Endothelial cell of umbilical vein (primary cell): ENCODE data around the gene OGG1. TPM values are rescaled to one million over a fixed set of nuclear protein-coding genes. Genes with fewer than 3 reads are reported as not detected.

Experiments
- BruUV-seq: library from RNA; stranded (reverse); fragments of 400-500 nt; replicated peaks from 2 replicates; lab custom pipeline; 2021; lab: Mats Ljungman, UMichigan
- CTCF ChIA-PET: fragments of 300-600, 350-600 bp; sonication (Branson Sonifier 250); formaldehyde crosslinking; loops from one replicate; lab custom pipeline; 2021; ENCODE audit warnings: antibody characterized with exemption, inconsistent platforms; lab: Charles Lee
- POLR2A ChIA-PET: fragments of 300-600, 350-600 bp; sonication (Branson Sonifier 250); formaldehyde crosslinking; loops from one replicate; lab custom pipeline; 2021; ENCODE audit warnings: antibody characterized with exemption, inconsistent platforms; lab: Charles Lee
- DNase-seq: peaks from one replicate; pipeline ENCODE4 v3.0.0-alpha.2; 2011; ENCODE audit warnings: low read depth, low spot score
- FAIRE-seq: peaks from 2 replicates; lab custom pipeline; 2011; peaks lifted over from hg19 to GRCh38; lab: Jason Lieb, UNC
- H2AFZ ChIP-seq: 2 replicates; pipeline ENCODE4 v1.6.0; 2012; ENCODE audit warnings: low read depth, low read length, control low read depth, inconsistent platforms
- H3K27ac ChIP-seq: 2 replicates; pipeline ENCODE4 v1.5.1; 2011; ENCODE audit warnings: low read depth, mild to moderate bottlenecking, control low read depth, low read length, moderate library complexity; ENCODE audit not compliant: insufficient read depth
- H3K27me3 ChIP-seq, 2 experiments: 2 replicates each; pipeline versions ENCODE4 v1.6.0 to v1.6.1; 2011; ENCODE audit warnings: low read length in 2 of 2, mixed read lengths in 1 of 2; ENCODE audit not compliant: control insufficient read depth in 2 of 2, insufficient read depth in 2 of 2
- H3K36me3 ChIP-seq, 2 experiments: 2 replicates in 1 of 2; 3 replicates in 1 of 2; pipeline ENCODE4 v1.5.1; 2011; ENCODE audit warnings: low read length in 2 of 2, mild to moderate bottlenecking in 1 of 2, moderate library complexity in 1 of 2; ENCODE audit not compliant: control insufficient read depth in 2 of 2, insufficient read depth in 2 of 2; ENCODE audit errors: extremely low read depth in 1 of 2
- H3K4me1 ChIP-seq: 3 replicates; pipeline ENCODE4 v1.5.1; 2011; ENCODE audit warnings: mild to moderate bottlenecking, low read length; ENCODE audit not compliant: control insufficient read depth, insufficient read depth; ENCODE audit errors: extremely low read depth
- H3K4me2 ChIP-seq: 2 replicates; pipeline ENCODE4 v1.6.1; 2011; ENCODE audit warnings: low read length, control low read depth, mixed read lengths; ENCODE audit not compliant: insufficient read depth
- H3K4me3 ChIP-seq, 3 experiments: fragments of 200-600 bp in 1 of 3; sonication (generic), shearing (Covaris generic) in 1 of 3; replicated peaks in 1 of 3; 2 replicates each; pipeline ENCODE4 v1.5.1; 2011 to 2016; ENCODE audit warnings: control low read depth in 3 of 3, low read length in 3 of 3, mild to moderate bottlenecking in 2 of 3, inconsistent platforms in 1 of 3, low read depth in 1 of 3, moderate library complexity in 1 of 3; ENCODE audit not compliant: insufficient read depth in 1 of 3
- H3K79me2 ChIP-seq: 2 replicates; pipeline ENCODE4 v1.6.0; 2012; ENCODE audit warnings: low read length, inconsistent platforms; ENCODE audit not compliant: control insufficient read depth, insufficient read depth
- H3K9ac ChIP-seq: replicated peaks from 2 replicates; pipeline ENCODE3; 2011; ENCODE audit warnings: low read length, control low read depth; ENCODE audit not compliant: insufficient read depth; ENCODE audit errors: extremely low read depth
- H3K9me1 ChIP-seq: replicated peaks from 3 replicates; pipeline ENCODE4 v1.6.0; 2011; ENCODE audit warnings: mild to moderate bottlenecking, low read length; ENCODE audit not compliant: control insufficient read depth, insufficient read depth; ENCODE audit errors: extremely low read depth
- H3K9me3 ChIP-seq: replicated peaks from 2 replicates; pipeline ENCODE4 v1.5.1; 2012; ENCODE audit warnings: low read length, inconsistent platforms; ENCODE audit not compliant: control insufficient read depth, insufficient read depth
- H4K20me1 ChIP-seq: replicated peaks from 2 replicates; pipeline ENCODE3; 2011; ENCODE audit warnings: mild to moderate bottlenecking, low read length; ENCODE audit not compliant: control insufficient read depth, insufficient read depth; ENCODE audit errors: extremely low read depth
- CTCF ChIP-seq, 2 donors: IDR thresholded peaks; 1 replicate in 1 of 2; 2 replicates in 1 of 2; pipeline ENCODE4 v1.5.1; 2011; ENCODE audit warnings: low read length in 2 of 2, mild to moderate bottlenecking in 2 of 2, moderate library complexity in 2 of 2, control low read depth in 1 of 2, inconsistent platforms in 1 of 2, low read depth in 1 of 2; ENCODE audit not compliant: insufficient read depth in 1 of 2; ENCODE audit errors: extremely low read depth in 1 of 2
- EZH2 ChIP-seq: IDR thresholded peaks from 2 replicates; pipeline ENCODE4 v1.6.1; 2012; ENCODE audit warnings: borderline replicate concordance, low read depth, mild to moderate bottlenecking, moderate library complexity, low read length, inconsistent platforms; ENCODE audit not compliant: severe bottlenecking
- FOS ChIP-seq: IDR thresholded peaks from 2 replicates; pipeline ENCODE4 v1.6.1; 2011; ENCODE audit warnings: mild to moderate bottlenecking, low read length, moderate library complexity, borderline replicate concordance; ENCODE audit not compliant: insufficient read depth
- GATA2 ChIP-seq: IDR thresholded peaks from 2 replicates; pipeline ENCODE4 v1.7.0; 2011; ENCODE audit warnings: low read depth, mild to moderate bottlenecking, moderate library complexity, mixed read lengths, low read length; ENCODE audit not compliant: insufficient read length, insufficient read depth
- JUN ChIP-seq: IDR thresholded peaks from 2 replicates; pipeline ENCODE4 v1.6.1; 2011; ENCODE audit warnings: borderline replicate concordance, low read depth; ENCODE audit not compliant: insufficient read length, insufficient read depth
- MAX ChIP-seq: IDR thresholded peaks from 2 replicates; pipeline ENCODE4 v1.6.1; 2011; ENCODE audit not compliant: insufficient read depth, insufficient read length
- MYC ChIP-seq: IDR thresholded peaks from one replicate; pipeline ENCODE4 v1.6.1; 2011; ENCODE audit warnings: mild to moderate bottlenecking, low read depth, low read length
- POLR2A ChIP-seq: IDR thresholded peaks from 2 replicates; pipeline ENCODE4 v1.6.1; 2012; ENCODE audit warnings: low read depth, mild to moderate bottlenecking, control low read depth, low read length
- POLR2AphosphoS5 ChIP-seq: IDR thresholded peaks from 2 replicates; pipeline ENCODE4 v1.6.1; 2012; ENCODE audit warnings: low read depth, mild to moderate bottlenecking, control low read depth, low read length, moderate library complexity; ENCODE audit not compliant: insufficient read depth
- dilution Hi-C: fragments of 300-500 bp; cut with MboI; formaldehyde crosslinking; loops from one replicate; pipeline ENCODE4 v1.15.0; 2019; ENCODE audit warnings: low sequenced_read_pairs; ENCODE audit not compliant: extremely low pct_ligation_motif_present
- intact Hi-C: fragments of 100-400 bp; cut with micrococcal nuclease; formaldehyde crosslinking; loops from one replicate; pipeline ENCODE4 v1.10.0; 2022
- polyA plus RNA-seq, 4 experiments: library from polyadenylated mRNA; depleted of rRNA in 3 of 4; stranded (reverse) in 3 of 4; unstranded in 1 of 4; fragments of >200 nt; gene quantifications; 2 replicates each; pipeline versions ENCODE4 v1.2.1 to v1.2.3, GENCODE V29; 2011 to 2012; ENCODE audit warnings: missing spikeins in 1 of 4
- total RNA-seq: library from RNA; stranded (reverse); gene quantifications from 2 replicates; pipeline ENCODE4 v1.2.3, GENCODE V29; 2021

The OGG1 gene
- total and polyA plus RNA-seq, 2 donors (not counting 3 experiments of a cell fraction or from before 2014, with no cell fraction given): 24.1 to 32.1 TPM

- DNase-seq: no peak
- no peaks in the 10 kb centered on the region for H3K4me1 ChIP-seq
- H3K27ac ChIP-seq: no peak overlapping the region
- CTCF ChIA-PET: interaction anchor here (0.7 kb wide), 1 partner anchor 523 kb away, joined by 3 read pairs; no protein-coding TSS in a partner anchor
- no peak for FAIRE-seq
- no peak overlapping the region for H3K9ac ChIP-seq
- H4K20me1 ChIP-seq: no peaks in the 10 kb centered on the region
- H3K27me3 ChIP-seq: no peaks in the 10 kb centered on the region
- no peak overlapping the region for H3K4me3 ChIP-seq
- BruUV-seq: no TSS peak
- H2AFZ ChIP-seq: no peak overlapping the region
- dilution Hi-C loops (no loop called here), intact Hi-C loops (no loop called here)
- H3K9me3 ChIP-seq: no peaks in the 10 kb centered on the region
- H3K79me2 ChIP-seq: no peaks in the 10 kb centered on the region
- no peak for TF ChIP-seq POLR2AphosphoS5
- TF ChIP-seq GATA2: no peak
- no peak for TF ChIP-seq CTCF (IDR thresholded peaks at IDR 0.05; ENCODE audit: extremely low read depth in 1 of 2, insufficient read depth in 1 of 2, low read depth in 1 of 2, low read length in 2 of 2)
- no peak for TF ChIP-seq POLR2A
- no peak for TF ChIP-seq JUN
- no peak for TF ChIP-seq MAX
- no peak for TF ChIP-seq EZH2
- no peak for TF ChIP-seq MYC
- TF ChIP-seq FOS: no peak
- POLR2A ChIA-PET: no interaction called here
- H3K4me2 ChIP-seq: no peak overlapping the region
- H3K36me3 ChIP-seq: peaks cover 0 to 7% of the 10 kb centered on the region in 2 experiments
- no peaks in the 10 kb centered on the region for H3K9me1 ChIP-seq
These were observed 35.9 kb downstream of the OGG1 start for GRCh38 chr3:9785602-9786001.
